CD4-positive, alpha-beta T cell treated with Interleukin-6 at 100 ng/mL for 8 hours (primary cell): ENCODE data around the gene SCLY.
A peak's percentile ranks its signal among the peaks of the same experiment; 100 is the strongest.
"Not testable (repeated sequence)": the region's sequence is repeated elsewhere in the genome, so short reads cannot be mapped to it uniquely, and the experiment has no call there.

Experiments
- DNase-seq: peaks from one replicate; pipeline ENCODE4 v3.0.0-alpha.2; 2020; ENCODE audit warnings: mixed read lengths, low spot score

Gene SCLY

GRCh38 chr2:238060542-238061314, at the start of gene SCLY:
Gene SCLY (plus strand): TSS chr2:238061001. CDS start chr2:238061055, 54 bp downstream.
- peak; percentile 98 for DNase-seq

DNA sequence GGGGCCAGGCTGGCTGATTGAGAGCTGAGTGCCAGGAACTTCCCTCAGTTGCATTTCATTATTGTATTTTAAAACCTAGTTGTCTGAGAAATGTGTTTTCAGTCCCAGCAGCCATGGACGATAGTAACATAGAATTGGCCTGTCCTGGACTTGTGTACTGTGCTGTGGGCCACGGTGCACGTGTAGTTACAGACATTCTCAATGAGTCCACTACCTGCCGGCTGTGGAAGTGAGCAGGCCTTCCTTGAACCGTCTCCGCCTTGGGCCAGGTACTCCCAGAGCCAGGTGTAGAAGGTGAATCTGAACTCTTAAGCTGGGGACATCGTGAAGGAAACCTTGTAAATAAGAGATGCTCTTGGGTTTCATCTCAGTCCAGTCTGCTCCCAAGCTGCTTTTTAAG, 47.0 kb upstream of the SCLY start:
- DNase-seq = no peak

- no peak for DNase-seq
These were observed 45.1 kb upstream of the SCLY start for GRCh38 chr2:238015705-238016104.

GRCh38 chr2:238016526-238016925, 44.3 kb upstream of the SCLY start:
- DNase-seq = no peak

- DNase-seq = no peak
These were observed 40.8 kb upstream of the SCLY start for GRCh38 chr2:238019962-238020361.

DNA sequence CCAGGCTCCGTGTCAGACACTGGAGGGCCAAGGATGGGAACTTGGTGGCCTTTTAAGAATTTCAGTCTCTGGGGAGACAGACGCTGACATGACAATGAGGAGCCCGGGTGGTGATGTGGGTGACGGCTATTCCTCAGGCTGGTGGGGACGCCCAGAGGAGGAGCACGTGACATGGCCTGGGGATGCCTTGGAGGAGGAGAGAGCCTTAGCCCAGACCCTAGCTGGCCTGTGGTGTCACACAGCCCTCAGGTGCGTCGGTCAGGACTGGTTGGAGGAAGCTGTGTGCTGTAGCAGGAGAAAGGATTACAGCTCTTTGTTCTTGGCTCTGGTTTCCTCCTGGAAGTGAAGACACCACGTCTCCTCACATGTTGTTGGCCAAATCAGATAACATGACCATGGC, 40.0 kb upstream of the SCLY start:
- DNase-seq = no peak

DNA sequence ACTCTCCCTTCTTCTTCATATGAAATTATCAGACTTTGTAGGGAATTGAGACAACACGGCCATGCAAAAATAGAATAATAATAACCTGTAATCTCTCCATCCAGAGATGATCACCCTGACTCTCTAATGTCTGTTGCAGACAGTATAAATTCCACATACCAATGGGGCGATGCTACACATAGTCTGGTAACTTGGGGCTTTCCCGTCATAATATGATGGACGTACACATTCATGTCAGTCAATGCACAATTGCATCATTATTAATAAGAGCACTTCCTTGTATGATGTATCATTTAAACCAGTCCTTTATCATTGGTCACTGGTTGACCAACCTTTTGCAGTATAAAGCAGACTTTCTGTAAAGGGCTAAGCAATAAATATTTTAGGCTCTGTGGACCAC, 39.5 kb upstream of the SCLY start:
- DNase-seq = no peak

DNA sequence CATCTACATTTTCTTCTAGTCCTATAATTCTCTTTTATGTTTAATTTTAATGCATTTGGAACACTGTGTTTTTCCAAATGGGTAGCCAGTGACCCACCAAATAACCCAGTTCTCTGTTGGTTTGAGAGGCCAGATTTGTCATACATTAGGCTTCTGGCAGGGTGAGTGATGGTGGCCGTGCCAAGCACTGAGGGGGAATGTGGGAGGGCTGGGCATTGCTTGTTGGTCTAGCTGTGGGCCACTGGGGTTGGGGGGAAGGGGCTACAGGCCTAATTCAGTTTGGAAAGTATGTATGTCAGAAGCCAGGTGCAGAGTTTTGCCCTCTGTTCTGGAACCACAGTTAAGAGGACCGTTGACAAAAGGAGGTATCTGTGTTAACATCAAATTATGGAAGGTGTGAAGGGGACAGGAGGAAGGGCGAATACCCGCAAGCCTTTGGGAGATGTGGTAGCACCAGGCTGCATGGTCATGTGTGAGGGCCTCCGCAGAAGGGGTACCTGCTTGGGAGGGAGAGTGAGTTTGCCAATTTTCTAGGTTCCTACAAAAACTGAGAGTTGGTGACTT, 38.1 kb upstream of the SCLY start:
- DNase-seq = no peak

DNA sequence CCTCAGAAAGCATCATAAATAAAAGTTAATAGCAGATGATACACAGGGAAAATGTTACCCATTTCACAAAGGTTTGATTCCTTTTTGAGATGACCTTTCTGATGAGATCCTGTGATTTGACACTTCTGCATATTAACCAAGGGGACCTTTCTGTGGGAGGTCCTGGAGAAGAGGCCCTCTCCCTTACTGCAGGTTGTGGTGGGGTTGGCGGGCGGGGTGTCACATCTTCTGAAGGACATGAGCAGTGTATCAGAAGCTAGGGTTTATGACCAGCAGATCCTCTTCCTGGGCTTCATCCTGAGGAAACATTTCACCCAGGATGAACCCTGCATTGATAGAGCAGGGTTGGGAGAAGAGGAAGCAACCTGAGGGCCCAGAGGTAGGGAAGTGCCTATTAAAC, 37.2 kb upstream of the SCLY start:
- no peak for DNase-seq

DNA sequence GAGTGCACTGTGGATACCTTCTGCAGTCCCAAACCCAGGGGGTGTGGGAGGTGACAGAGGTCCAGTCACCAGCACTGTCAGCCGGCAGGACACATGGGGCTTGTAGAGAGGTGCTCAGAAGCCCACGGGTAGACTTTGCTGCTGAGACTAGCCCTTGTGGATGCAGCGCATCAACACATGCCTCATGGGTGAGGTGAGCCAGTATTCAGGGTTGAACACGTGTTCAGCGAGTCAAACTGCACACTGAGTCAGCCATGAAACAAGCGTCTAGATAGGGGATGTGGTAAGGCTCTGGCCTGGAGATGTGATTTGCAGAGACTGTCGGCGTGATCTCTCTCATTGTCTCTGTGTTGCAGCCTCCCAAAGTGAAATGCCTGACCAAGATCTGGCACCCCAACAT, 35.8 kb upstream of the SCLY start:
- no peak for DNase-seq

- DNase-seq = no peak
These were observed 35.0 kb upstream of the SCLY start for GRCh38 chr2:238025741-238026360.

DNA sequence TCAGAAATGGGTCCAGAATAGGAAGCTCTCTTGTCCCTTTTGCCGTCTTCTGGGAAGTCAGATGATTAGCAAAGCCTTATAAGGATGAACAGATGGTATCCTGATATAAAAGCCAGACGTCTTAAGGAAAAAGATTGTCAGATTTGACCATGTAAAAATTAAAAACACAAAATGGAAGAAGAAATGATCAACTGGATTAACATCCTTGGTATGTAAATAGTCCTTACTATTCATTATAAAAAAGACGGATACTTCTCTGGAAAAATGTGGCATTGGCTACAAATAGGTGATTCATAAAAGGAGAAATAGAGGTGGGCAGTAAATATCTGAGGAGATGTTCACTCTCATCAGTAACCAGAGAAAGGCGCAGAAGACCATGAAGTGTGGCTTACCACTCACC, 33.7 kb upstream of the SCLY start:
- DNase-seq = no peak

- DNase-seq = no peak
These were observed 33.0 kb upstream of the SCLY start for GRCh38 chr2:238027591-238028415.

DNA sequence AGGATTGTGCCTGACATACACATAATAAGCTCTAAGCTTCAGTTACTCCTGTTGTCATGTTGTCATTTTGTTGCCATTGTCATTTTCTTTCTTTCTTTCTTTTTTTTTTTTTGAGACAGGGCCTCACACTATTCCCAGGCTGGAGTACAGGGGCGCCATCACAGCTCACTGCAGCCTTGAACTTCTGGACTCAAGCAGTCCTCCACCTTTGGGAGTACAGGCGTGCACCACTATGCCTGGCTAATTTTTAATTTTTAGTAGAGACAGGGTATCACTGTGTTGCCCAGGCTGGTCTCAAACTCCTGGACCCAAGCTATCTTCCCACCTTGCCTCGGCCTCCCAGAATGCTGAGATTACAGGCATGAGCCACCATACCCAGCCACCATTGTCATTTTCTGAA, 30.9 kb upstream of the SCLY start:
- DNase-seq = no peak

GRCh38 chr2:238030422-238031155, 30.2 kb upstream of the SCLY start:
- DNase-seq = no peak

GRCh38 chr2:238031751-238032150, 29.1 kb upstream of the SCLY start:
- no peak for DNase-seq

GRCh38 chr2:238032755-238033337, 28.0 kb upstream of the SCLY start:
- DNase-seq = no peak

DNA sequence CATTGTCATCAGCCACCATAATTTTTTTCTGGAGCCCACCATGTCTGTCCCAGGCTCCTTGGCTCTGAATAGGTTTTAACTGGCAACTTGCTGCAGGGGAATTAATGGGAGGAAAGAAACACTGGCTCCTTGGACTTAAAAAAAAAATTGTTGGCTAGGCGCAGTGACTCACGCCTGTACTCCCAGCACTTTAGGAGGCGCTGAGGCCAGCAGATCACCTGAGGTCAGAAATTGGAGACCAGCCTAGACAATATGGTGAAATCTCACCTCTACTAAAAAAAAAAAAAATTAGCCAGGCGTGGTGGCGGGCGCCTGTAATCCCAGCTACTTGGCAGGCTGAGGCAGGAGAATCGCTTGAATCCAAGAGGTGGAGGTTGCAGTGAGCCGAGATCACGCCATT, 26.8 kb upstream of the SCLY start:
- not testable (repeated sequence) for DNase-seq

DNA sequence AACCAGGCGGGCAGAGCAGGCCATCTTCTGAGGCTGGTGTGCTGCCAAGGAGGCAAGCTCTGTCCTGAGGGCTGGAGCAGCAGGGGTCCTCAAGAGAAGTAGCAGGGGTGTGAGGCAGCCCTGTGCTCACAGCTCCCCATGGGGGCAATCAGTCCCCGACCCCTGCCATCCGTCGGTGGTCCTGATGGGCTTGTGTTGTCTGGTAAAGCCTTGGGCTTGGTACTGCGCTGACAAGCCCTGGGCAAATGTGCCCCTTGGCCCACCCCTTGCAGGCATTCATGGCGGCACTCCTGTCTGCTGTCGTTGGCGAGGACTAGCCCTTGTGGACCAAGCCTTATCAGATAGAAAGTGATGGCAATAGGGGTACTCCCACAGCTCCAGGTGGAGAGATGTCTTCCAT, 22.6 kb upstream of the SCLY start:
- DNase-seq = no peak

GRCh38 chr2:238039151-238039550, 21.6 kb upstream of the SCLY start:
- DNase-seq = no peak

- DNase-seq = no peak
These were observed 20.8 kb upstream of the SCLY start for GRCh38 chr2:238039985-238040384.

GRCh38 chr2:238040918-238041317, 19.9 kb upstream of the SCLY start:
- DNase-seq = no peak
